GM12801 (cell line): ENCODE results near the gene NDUFB6.

Source experiments
- TF ChIP-seq, protein P1 (sequence below): IDR thresholded peaks from one replicate; pipeline ENCODE4 v1.5.1; 2011; ENCODE audit warnings: control low read depth; ENCODE audit not compliant: insufficient read length; ENCODE audit errors: extremely low read depth

Gene NDUFB6

DNA sequence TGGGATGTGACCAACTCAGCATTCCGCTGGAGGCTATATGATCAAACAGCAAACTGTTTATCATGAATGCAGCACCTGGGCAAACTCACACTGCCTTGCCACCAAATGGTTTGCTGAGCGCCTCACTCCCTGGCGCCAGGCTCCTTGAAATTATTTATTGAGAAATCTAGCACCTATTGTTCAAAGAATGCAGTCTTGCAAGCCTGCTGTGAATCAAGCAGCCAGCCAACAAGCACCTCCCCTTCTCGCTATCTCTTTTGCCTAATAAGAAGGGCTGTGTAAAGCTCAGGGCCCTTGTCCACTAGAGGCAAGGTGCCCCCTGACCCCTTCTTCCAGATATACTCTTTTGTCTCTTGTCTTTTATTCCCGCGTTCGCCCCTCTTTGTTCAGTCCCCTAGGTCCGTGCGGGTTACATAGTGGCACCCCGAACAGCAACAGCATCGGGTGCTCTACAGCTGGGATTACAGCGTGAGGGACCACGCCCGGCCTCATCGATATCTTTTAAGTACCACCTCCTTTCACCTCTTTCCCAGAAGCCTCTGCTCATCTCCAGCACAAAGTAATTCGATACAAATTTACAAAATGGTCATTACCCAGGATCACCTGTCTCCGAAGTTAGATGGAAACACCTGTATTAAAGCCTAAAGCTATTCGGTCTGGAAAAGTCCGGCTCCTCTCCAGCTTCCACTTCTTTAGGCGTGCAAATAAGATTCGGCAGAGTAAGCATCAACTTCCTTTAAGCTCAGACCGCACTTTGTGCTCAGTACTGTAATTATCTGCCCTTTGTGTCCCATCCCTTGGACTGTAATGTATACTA is 47.9 kb downstream of the NDUFB6 start:
- TF ChIP-seq, protein P1, sequence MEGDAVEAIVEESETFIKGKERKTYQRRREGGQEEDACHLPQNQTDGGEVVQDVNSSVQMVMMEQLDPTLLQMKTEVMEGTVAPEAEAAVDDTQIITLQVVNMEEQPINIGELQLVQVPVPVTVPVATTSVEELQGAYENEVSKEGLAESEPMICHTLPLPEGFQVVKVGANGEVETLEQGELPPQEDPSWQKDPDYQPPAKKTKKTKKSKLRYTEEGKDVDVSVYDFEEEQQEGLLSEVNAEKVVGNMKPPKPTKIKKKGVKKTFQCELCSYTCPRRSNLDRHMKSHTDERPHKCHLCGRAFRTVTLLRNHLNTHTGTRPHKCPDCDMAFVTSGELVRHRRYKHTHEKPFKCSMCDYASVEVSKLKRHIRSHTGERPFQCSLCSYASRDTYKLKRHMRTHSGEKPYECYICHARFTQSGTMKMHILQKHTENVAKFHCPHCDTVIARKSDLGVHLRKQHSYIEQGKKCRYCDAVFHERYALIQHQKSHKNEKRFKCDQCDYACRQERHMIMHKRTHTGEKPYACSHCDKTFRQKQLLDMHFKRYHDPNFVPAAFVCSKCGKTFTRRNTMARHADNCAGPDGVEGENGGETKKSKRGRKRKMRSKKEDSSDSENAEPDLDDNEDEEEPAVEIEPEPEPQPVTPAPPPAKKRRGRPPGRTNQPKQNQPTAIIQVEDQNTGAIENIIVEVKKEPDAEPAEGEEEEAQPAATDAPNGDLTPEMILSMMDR, result no peak

- TF ChIP-seq, protein P1, result no peak
These were observed 49.0 kb downstream of the NDUFB6 start for GRCh38 chr9:32523910-32524309.

- TF ChIP-seq, protein P1, result no peak
These were observed 54.7 kb downstream of the NDUFB6 start for GRCh38 chr9:32518276-32518675.

DNA sequence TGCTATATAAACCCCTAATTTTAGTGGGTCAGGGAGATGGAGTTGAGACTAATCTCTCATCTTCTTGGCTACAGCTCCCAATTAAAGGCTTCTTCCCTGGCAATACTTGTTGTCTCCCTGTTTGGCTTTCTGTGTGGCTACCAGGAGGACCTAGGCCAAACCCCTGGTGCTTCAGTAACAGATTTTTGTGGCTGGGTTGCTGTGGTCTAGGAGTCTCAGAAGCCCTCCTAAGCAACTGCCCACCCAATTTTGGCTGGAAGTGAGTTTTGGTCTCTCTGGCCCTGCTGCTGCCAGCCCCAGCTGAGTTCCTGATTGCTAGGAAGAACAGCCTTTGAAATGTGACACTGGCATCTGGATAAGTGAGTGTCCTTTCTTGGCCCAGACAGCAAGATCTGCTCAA is 56.7 kb downstream of the NDUFB6 start:
- TF ChIP-seq, protein P1, result no peak

- TF ChIP-seq, protein P1, result no peak
These were observed 64.2 kb downstream of the NDUFB6 start for GRCh38 chr9:32508728-32509127.

GRCh38 chr9:32503008-32503407 is 70.0 kb downstream of the NDUFB6 start:
- TF ChIP-seq, protein P1, result no peak
